Fibroblast of lung (primary cell): Measurements from ENCODE around the gene FMO4. TPM values are rescaled to one million over a fixed set of nuclear protein-coding genes. Genes with fewer than 3 reads are reported as not detected.
"Not testable (repeated sequence)": the region's sequence is repeated elsewhere in the genome, so short reads cannot be mapped to it uniquely, and the experiment has no call there.

ENCODE experiments used
- DNase-seq, 2 donors: peaks; one replicate each; pipeline versions ENCODE4 v3.0.0 to v3.0.0-alpha.2; 2010; ENCODE audit warnings: low read depth in 2 of 2
- H2AFZ ChIP-seq: 2 replicates; pipeline ENCODE4 v1.5.1; 2012; ENCODE audit warnings: low read length, control low read depth, inconsistent platforms
- H3K27ac ChIP-seq: 2 replicates; pipeline ENCODE4 v1.5.1; 2011; ENCODE audit warnings: low read length, control low read depth; ENCODE audit not compliant: insufficient read depth
- H3K27me3 ChIP-seq: 2 replicates; pipeline ENCODE4 v1.5.1; 2011; ENCODE audit warnings: mild to moderate bottlenecking, low read length; ENCODE audit not compliant: control insufficient read depth, insufficient read depth
- H3K36me3 ChIP-seq: 2 replicates; pipeline ENCODE4 v1.5.1; 2011; ENCODE audit warnings: low read length; ENCODE audit not compliant: control insufficient read depth, insufficient read depth
- H3K4me1 ChIP-seq: 2 replicates; pipeline ENCODE4 v1.5.1; 2011; ENCODE audit warnings: low read length; ENCODE audit not compliant: control insufficient read depth, insufficient read depth; ENCODE audit errors: extremely low read depth
- H3K4me2 ChIP-seq: 2 replicates; pipeline ENCODE4 v1.5.1; 2011; ENCODE audit warnings: low read length, control low read depth; ENCODE audit not compliant: insufficient read depth; ENCODE audit errors: extremely low read depth
- H3K4me3 ChIP-seq, 4 experiments: fragments of 200-600 bp in 1 of 4; sonication (generic) in 1 of 4; replicated peaks in 1 of 4; 2 replicates each; pipeline ENCODE4 v1.5.1; 2011 to 2016; ENCODE audit warnings: low read length in 4 of 4, low read depth in 3 of 4, mild to moderate bottlenecking in 3 of 4, control low read depth in 2 of 4, inconsistent platforms in 1 of 4, mixed read lengths in 1 of 4; ENCODE audit not compliant: insufficient read depth in 1 of 4; ENCODE audit errors: control extremely low read depth in 1 of 4
- H3K79me2 ChIP-seq: 2 replicates; pipeline ENCODE4 v1.5.1; 2012; ENCODE audit warnings: mild to moderate bottlenecking, low read length, inconsistent platforms; ENCODE audit not compliant: control insufficient read depth, insufficient read depth
- H3K9ac ChIP-seq: 2 replicates; pipeline ENCODE4 v1.5.1; 2011; ENCODE audit warnings: mild to moderate bottlenecking, low read length, control low read depth; ENCODE audit not compliant: insufficient read depth
- H3K9me3 ChIP-seq: 2 replicates; pipeline ENCODE4 v1.5.1; 2012; ENCODE audit warnings: low read depth, low read length; ENCODE audit not compliant: control insufficient read depth, insufficient read depth
- H4K20me1 ChIP-seq: 2 replicates; pipeline ENCODE4 v1.5.1; 2011; ENCODE audit warnings: low read length; ENCODE audit not compliant: control insufficient read depth, insufficient read depth; ENCODE audit errors: extremely low read depth
- CTCF ChIP-seq, 2 donors: IDR thresholded peaks in 1 of 2; conservative IDR thresholded peaks in 1 of 2; 1 replicate in 1 of 2; 2 replicates in 1 of 2; pipeline ENCODE4 v1.5.1; 2011 to 2012; ENCODE audit warnings: low read length in 2 of 2, control low read depth in 1 of 2, inconsistent platforms in 1 of 2, low read depth in 1 of 2, mild to moderate bottlenecking in 1 of 2
- EZH2 ChIP-seq: IDR thresholded peaks from 2 replicates; pipeline ENCODE4 v1.5.1; 2012; ENCODE audit warnings: low read length, control low read depth, mild to moderate bottlenecking; ENCODE audit errors: missing control alignments
- polyA plus RNA-seq, 2 donors: library from polyadenylated mRNA; depleted of rRNA in 1 of 2; stranded (reverse) in 1 of 2; unstranded in 1 of 2; fragments of >200 nt; gene quantifications; 2 replicates each; pipeline ENCODE4 v1.2.1, GENCODE V29; 2011 to 2012; ENCODE audit warnings: missing spikeins in 1 of 2
- total RNA-seq: library from RNA; depleted of rRNA; stranded (reverse); fragments of >200 nt; gene quantifications from 2 replicates; pipeline ENCODE4 v1.2.1, GENCODE V29; 2014

FMO4 gene
- total and polyA plus RNA-seq, 2 donors (not counting 1 experiment from before 2014, with no cell fraction given) = 5.5 to 7.3 TPM

GRCh38 chr1:171389171-171389570 is 75.2 kb downstream of the FMO4 start:
- TF ChIP-seq EZH2 (no peak), CTCF (conservative IDR thresholded peaks at IDR 0.05 in 1 of 2, IDR thresholded peaks at IDR 0.05 in 1 of 2; ENCODE audit: low read depth in 1 of 2, low read length in 2 of 2) (no peak)
- peak in 1 of 2 donors; percentile 38 for DNase-seq

GRCh38 chr1:171390740-171391139 is 76.8 kb downstream of the FMO4 start:
- H3K4me3 ChIP-seq, H3K27ac ChIP-seq, H3K9me3 ChIP-seq, H4K20me1 ChIP-seq, H3K27me3 ChIP-seq, H3K79me2 ChIP-seq, H3K9ac ChIP-seq, DNase-seq, H3K4me2 ChIP-seq, H2AFZ ChIP-seq, H3K36me3 ChIP-seq, H3K4me1 ChIP-seq: not testable (repeated sequence)

More at GRCh38 chr1:171389171-171389570, 75.2 kb downstream of the FMO4 start:
- Histone ChIP-seq H3K9me3 (no peaks in the 10 kb centered on the region), H3K79me2 (no peaks in the 10 kb centered on the region), H3K4me1 (no peaks in the 10 kb centered on the region), H3K4me3 (no peak overlapping the region), H3K27me3 (no peaks in the 10 kb centered on the region), H3K27ac (no peak overlapping the region), H4K20me1 (no peaks in the 10 kb centered on the region), H3K4me2 (no peak overlapping the region), H3K36me3 (no peaks in the 10 kb centered on the region), H3K9ac (no peak overlapping the region), H2AFZ (no peak overlapping the region)

Other genes starting within 250 kb of the FMO4 start
- gene FMO3, start 223.3 kb upstream of the FMO4 start, total RNA-seq = 19.3 and 76.3 TPM in 2 replicates
- gene FMO3, start 223.3 kb upstream of the FMO4 start, polyA plus RNA-seq = 23.3 and 148 TPM in 2 replicates
- gene FMO2, start 128.9 kb upstream of the FMO4 start, total RNA-seq = 104 and 125 TPM in 2 replicates
- 7.1 and 136 TPM in 2 replicates for gene FMO2, start 128.9 kb upstream of the FMO4 start, polyA plus RNA-seq
- 0.77 TPM in 1 of 2 replicates, not detected in the other for gene FMO1, start 65.7 kb upstream of the FMO4 start, total RNA-seq
- gene FMO1, start 65.7 kb upstream of the FMO4 start, polyA plus RNA-seq = 0.22 TPM in 1 of 2 replicates, not detected in the other
- 31.8 and 50.4 TPM in 2 replicates for gene PRRC2C, start 171.3 kb downstream of the FMO4 start, total RNA-seq
- gene PRRC2C, start 171.3 kb downstream of the FMO4 start, polyA plus RNA-seq = 48.5 and 56.3 TPM in 2 replicates